GM11168 (cell line): Measurements from ENCODE around the gene TUBA1B.

Experiments
- in situ Hi-C: fragments of 300-500 bp; cut with MboI; formaldehyde crosslinking; loops from one replicate; pipeline ENCODE4 v1.12.0; 2022; ENCODE audit warnings: low sequenced_read_pairs; ENCODE audit not compliant: unreplicated experiment

TUBA1B gene

DNA sequence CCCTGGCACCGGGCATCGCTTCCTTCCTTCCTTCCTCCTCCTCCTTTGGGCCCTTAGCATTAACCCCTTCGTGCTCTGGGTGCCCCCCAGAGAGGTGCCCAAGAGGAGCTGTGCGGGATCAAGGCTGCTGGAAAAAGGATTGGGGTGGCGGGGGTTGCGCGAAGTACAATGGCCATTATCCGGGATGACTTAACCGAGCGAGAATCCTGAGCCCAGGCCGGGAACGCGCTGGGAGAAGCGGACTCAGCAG, 39.4 kb downstream of the TUBA1B start:
- in situ Hi-C loops: no loop called here

DNA sequence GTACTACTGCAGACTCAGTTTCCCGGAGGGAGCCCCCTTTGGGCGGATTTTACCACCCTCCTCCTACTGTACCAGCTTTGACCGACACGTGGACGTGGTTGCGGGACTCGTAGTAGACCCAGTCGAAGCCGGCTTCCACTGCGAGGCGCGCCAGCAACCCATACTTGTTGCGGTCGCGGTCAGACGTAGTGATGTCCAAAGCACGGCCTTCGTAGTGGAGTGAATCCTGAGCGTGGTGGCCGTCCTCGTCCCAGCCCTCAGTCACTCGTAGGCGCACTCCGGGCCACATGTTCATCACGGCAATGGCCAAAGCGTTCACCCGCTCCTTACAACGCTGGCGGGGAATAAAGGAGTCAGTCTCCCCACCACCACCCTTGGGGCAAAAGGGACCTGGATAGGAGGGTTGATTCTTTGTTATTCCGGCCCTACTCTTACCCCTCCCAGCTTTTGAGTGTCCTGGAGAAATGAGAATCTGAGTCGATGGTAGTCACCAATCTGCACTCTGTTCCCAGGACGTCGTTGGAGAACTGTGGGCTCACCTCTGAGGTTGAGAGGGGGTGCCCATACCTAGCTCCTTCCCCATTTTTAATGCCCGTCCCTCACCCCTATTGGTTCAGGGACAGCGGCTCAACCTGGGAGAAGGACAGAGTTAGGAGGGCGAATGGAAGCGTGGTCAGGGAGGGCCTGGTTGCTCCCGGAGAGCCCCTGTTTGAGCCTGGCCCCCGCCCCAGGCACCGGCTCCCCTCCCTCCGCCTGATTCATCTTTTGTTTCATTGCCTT, 39.9 kb downstream of the TUBA1B start:
- in situ Hi-C loops: no loop called here

DNA sequence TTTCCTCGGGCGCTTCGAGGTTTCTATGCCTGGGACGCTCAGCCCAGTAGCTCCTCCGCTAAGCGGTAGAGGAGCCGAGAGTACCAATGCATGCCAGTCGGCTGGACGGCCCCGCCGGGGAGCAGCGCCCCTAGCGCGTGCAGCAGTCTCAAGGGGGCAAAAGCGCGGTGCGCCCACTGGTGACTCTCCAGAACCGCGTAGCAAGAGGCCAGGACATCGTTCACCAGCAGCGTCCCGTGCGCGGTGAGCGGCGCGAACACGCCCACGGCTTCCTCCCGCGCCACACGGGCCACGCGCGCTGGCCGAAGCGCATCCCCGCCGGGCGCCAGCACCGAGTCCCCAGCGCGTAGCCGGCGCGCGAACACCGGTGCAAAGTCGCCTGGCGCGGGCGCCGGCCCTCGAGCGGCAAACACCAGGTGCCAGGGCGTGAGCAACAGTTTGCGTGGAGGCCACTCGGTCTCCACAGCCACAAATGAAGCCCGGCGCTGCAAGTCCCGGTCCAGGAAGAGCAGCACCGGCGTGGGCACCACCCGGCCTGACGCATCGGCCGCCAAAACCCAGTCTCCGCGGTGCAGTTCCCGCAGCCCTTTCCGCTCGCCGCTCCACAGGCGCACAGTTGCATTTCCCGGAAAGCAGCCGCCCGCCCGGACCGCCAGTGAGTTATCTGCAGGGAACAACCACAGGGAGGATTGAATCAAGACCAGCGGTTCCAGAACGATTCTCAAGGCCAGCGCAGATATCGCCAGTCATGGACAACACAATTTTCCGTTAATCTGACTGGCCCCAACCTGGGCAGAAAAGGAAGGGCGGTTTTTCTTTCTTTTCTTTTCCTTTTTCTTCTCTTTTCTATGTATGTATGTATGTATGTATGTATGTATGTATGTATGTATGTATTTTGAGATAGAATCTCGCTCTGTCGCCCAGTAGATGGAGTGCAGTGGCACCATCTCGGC, 41.1 kb downstream of the TUBA1B start:
- in situ Hi-C loops: no loop called here

DNA sequence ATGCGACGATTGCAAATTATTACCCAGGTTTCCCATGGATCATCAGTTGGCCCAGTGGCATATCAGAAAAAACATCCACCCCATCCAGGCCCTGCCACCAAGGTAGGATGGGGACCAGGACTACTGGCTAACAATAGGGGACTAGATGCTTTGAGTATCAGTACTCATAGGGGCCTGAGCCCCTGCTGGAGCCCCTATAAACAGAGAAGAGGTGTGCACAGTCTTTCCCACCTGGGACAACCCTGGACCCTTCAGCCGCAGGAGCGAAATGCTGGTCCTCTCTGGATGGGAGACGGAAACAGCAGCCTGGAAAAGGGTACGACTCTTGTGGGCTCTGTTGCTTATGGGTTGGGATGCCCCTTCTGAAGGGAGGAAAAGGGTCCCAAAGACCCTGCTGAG, 42.3 kb downstream of the TUBA1B start:
- in situ Hi-C loops: no loop called here

DNA sequence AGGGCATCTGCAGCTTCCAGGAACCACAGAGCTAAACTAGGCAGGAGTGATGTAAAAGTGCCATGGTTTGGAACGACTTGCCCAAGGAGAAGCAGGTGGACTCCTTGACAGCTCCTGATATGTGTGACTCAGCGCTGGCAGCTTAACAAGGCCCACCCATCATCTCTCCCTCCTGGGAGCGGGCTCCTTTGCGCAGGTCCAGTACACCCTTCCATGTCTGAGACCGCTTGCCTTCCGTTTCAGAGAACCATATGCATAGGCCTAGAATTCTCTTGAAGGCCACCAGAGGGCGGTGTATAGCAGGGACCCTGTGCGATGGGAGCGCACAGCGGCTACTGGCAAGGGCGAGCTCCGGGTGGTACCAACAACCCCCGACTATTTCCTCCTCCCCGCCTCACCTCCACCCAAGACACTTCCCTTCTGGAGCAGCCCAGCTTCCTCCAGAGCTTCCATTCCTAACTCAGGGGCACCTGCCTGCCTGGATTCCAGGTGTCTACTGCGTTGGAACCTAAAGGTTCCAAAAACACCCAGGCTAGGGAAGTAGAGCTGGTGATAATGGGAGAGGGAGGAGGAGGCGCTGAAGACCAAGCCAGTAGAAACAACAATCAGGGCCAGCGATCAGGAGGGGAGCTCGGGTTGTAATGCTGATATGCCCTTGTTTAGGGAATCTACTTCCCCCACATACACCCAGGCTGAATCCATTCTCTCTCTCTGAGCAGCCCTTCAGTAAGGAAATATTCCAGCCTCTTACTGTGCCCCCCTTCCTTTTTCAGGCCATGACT, 42.9 kb downstream of the TUBA1B start:
- in situ Hi-C loops: no loop called here

DNA sequence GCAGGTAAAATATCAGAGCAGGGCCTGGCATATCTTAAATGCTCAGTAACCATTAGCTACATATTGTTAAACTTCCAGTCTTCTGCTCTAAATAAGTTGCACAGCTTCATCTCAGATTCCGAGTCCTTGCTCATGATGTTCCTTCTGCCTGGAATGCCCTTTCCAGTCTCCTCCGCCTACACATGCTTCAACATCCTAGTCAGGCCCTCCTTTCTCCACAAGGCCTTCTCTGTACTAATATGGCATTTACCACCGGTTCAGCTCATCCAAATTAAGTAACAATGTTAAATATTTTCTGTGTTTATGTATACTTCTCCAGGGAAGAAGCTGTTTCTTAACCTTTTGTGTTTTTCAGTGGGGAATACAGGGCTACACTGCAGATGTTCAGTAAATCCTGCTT, 45.1 kb downstream of the TUBA1B start:
- in situ Hi-C loops: no loop called here

DNA sequence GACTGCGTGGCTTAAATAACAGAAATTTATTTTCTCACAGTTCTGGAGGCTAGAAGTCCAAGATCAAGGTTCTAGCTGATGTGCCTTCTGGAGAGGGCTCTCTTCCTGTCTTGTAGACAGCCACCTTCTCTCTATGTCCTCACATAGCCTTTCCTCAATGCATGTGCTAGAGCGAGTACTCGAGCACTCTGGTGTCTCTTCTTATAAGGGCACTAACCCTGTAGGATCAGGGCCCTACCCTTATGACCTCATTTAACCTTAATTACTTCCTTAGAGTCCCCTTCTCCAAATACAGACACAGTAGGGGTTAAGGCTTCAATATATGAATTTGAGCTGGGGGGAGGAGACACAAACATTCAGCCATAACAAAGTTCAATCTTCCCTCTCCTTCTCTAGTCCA, 46.8 kb downstream of the TUBA1B start:
- in situ Hi-C loops: no loop called here

DNA sequence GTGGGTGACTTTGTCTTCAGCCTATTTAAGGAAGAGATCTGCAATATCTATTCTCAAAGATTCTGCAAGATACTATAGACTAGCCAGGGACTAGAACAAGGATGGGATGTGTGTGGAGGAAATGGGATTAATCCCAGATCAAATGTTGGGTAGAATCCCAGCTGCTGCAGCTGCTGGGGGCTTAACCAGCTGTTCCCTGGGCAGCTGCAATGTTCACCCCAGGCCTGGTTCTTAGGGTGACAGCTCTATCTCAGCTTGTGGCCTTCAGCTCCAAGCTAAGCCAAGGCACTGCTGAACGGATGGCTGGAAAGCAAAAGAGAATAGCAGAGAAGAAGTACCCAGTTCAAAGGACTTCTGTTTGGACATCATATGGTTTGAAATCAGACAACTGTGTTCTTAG, 51.4 kb downstream of the TUBA1B start:
- in situ Hi-C loops: no loop called here
